GM15510 (cell line): ENCODE measurements around the gene TMEM181.

Experiments used
- POLR2A ChIP-seq: IDR thresholded peaks from 3 replicates; pipeline ENCODE4 v1.6.1; 2011; ENCODE audit warnings: borderline replicate concordance; ENCODE audit not compliant: insufficient read length; ENCODE audit errors: extremely low read depth

The TMEM181 gene

DNA sequence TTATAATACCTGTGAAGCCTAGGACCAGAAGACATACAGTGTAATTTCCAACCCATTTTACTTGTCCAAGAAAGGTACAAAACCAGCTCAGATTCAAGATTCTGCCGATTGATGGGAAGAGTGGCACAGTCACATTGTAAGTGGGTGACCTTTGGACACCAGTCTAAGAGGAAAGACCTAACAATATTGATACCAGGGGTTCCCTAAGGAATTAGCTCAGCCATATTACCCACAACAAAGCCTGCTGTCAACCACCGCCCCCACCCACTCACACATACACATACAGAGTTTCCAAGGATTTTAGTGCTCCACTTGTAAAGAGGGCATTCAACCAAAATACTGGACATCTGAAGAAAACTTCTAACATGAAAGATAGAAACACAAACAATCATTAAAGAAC, 27.9 kb upstream of the TMEM181 start:
- no peak for TF ChIP-seq POLR2A

GRCh38 chr6:158536084-158536890, 23.6 kb upstream of the TMEM181 start:
- TF ChIP-seq POLR2A = no peak

GRCh38 chr6:158536891-158537798, 22.7 kb upstream of the TMEM181 start:
- TF ChIP-seq POLR2A = no peak

- no peak for TF ChIP-seq POLR2A
Observed at GRCh38 chr6:158538741-158539140, 21.1 kb upstream of the TMEM181 start.

DNA sequence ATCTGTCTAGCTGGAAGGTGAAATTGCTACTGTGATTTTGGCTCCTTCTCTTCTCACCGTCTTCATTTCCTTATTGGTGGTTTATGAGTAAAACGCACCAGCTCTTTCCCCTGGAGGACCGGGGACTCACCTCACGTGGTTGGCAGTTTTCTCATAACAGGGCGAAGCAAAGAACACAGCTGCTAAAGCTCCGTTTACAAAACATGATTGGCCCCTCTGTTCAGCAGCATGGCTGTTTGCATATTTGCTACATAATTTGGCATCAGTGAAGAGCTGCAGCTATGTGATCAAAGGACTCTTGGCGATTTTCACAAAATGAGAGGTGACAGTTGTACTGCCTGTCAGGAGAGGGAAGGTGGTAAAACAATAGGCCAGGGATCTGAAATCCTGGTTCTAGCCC, 20.5 kb upstream of the TMEM181 start:
- no peak for TF ChIP-seq POLR2A

DNA sequence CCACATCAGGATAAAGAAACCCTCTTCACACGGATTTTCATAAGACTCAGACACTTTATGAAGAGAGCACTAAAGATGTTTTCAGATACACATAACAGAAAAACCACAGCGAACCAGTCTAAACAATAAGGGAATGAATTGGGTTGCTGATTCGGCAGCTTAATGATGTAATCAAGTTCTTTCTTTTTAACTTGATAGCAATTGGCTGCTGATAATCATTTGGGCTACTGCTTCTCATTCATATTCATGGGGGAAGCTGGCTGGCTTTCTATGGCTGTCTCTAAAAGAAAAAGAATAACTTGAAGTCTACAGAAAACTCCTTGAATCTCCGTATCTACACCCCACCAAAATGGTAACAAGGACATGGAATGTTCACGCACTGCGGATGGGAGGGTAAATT, 20.0 kb upstream of the TMEM181 start:
- TF ChIP-seq POLR2A = no peak

DNA sequence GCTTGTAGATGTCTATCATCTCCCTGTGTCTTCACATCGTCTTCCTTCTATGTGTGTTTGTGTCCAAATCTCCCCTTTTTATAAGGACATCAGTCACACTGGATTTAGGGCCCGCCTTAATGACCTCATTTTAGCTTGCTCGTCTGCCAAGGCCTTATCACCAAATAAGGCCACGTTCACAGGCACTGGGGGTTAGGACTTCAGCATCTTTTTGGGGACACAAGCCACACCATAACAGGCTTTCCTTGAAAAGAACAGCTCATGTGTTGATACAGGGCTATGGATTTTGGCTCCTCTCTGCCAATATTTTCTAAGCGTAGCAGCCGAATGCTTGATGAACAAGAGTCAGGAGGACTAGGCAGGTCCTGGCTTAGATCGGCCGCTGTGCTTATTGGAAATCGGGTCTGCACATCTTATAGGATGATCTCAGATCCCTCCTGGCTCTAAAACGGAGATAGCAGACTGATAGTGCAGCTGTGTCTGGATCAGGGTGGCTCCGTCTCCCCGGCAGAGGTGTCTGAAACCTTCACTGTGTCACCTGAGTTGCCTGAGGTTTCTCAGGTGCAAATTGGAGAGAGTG, 16.2 kb upstream of the TMEM181 start:
- TF ChIP-seq POLR2A = no peak

GRCh38 chr6:158544428-158544827, 15.5 kb upstream of the TMEM181 start:
- no peak for TF ChIP-seq POLR2A

- no peak for TF ChIP-seq POLR2A
Observed at GRCh38 chr6:158545043-158545966, 14.6 kb upstream of the TMEM181 start.

DNA sequence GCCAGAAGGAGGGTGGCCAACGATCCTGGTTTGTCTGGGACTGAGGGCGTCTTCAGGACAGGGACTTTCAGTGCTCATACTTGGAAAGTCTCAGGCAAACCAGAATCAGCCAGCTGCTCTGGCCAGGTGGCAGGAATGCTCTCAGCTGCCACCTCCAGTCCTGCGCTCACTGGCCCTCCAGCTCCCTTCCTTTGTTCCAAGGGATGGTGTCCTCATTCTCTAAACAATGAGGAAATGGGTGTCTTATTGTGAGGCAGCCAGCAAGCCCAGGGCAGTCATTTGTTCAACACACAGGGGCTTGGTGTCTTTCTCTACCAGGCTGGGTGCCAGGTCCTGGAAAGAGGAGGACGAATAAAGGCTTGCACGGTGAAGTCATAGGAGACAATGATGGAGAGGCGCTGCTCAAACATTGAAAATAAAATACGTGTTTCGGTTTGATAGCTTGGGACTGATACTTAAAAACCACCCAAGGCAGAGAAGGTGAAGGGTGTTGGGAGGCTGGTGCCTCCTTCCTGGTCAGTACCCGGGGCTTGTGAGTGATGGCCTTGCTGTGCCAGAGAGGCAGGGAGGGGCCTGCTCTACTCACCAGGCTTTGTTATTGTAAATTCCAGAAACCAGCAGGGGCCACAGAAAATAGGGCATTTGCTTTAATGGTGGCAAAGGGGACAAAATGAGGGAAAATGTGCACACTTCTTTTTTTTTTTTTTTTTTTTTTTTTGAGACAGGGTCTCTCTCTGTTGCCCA, 11.3 kb upstream of the TMEM181 start:
- TF ChIP-seq POLR2A = no peak

DNA sequence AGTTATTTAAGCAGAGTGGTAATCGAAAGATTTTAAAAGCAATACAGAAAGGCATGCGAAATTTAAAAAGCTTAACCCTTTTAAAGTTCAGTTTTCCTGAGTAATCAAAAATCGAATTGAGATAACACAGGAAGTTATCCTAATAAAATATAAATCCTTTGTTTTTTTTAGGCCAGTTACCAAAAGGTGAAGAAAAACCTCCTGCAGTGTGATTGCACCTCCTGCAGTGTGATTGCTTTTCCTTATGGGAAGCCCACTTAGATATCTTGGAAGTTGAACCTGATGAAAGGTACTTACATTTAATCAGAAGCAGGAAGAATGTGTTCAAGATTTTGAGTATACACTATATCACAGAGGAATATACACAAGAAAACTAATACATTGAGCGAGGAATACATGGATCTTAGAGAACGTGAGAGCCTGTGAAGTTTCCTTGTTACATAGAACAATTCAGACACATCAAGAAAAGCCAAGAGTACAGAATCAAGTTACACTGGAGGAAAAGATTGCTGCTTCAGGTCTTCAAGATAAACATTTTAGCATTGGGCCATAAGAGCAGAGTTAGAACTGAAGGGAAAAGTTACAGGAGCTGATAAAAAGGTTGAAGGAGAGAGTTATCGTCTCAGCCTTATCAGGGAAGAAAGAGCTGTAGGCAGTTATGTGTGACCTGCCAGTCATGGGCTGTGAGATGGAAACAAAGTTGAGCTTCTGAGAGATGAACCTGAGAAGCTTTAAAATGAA, 7.7 kb upstream of the TMEM181 start:
- TF ChIP-seq POLR2A = no peak

DNA sequence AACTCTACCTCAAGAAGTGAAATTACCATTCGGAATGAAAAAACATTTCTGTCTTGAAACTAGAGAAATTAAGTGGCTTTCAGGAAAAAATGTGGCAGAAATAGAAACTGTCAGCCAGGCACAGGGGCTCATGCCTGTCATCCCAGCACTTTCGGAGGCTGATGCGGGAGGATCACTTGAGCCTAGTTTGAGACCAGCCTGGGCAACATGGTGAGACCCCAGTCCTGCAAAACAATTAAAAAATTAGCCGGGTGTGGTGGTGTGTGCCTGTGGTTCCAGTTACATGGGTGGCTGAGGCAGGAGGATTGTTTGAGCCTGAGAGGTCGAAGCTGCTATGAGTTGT, 7.1 kb upstream of the TMEM181 start:
- TF ChIP-seq POLR2A = no peak
